ENCODE measurements around the gene TM6SF1.

DNA sequence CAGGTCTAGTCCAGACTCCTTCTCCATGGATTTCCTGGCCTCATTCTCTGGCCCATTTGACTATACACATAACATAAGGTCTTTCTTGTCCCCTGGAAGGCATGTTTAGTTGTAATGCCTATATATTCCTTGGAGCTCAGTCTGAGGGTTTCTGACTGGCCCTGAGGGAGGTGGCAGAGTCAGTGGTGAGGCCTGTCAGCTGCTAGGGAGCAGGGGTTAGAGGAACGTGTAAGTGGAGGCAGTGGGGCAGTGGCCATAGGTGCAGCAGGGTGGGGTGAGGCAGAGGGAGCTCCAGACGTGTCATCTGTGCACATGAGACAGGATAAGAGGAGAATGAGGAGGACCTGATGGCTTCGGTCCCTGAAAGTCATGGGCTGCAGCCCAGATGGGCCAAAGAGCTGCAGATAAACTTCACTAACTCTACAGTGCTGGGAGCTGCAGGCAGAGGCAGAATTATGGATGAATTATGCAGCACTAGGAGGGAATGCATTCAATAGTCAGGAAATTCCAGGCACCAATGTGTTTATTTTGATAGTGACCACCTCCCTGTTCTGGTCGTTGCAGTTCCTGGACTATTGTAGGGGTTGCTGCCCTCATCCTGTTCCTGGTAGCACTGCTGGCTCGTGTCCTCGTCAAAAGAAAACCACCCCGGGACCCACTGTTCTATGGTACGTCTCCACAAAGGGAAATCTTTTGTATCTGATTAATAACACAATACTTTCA is 4.9 kb downstream of the TM6SF1 start:
- TF ChIP-seq, protein P1, sequence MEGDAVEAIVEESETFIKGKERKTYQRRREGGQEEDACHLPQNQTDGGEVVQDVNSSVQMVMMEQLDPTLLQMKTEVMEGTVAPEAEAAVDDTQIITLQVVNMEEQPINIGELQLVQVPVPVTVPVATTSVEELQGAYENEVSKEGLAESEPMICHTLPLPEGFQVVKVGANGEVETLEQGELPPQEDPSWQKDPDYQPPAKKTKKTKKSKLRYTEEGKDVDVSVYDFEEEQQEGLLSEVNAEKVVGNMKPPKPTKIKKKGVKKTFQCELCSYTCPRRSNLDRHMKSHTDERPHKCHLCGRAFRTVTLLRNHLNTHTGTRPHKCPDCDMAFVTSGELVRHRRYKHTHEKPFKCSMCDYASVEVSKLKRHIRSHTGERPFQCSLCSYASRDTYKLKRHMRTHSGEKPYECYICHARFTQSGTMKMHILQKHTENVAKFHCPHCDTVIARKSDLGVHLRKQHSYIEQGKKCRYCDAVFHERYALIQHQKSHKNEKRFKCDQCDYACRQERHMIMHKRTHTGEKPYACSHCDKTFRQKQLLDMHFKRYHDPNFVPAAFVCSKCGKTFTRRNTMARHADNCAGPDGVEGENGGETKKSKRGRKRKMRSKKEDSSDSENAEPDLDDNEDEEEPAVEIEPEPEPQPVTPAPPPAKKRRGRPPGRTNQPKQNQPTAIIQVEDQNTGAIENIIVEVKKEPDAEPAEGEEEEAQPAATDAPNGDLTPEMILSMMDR (IDR thresholded peaks at IDR 0.05; ENCODE audit: low read length) = no peak
- no peak for TF ChIP-seq EZH2 (IDR thresholded peaks at IDR 0.05; ENCODE audit: borderline replicate concordance, low read length)
